HepG2 (cell line): ENCODE measurements around the gene SMIM14. TPM values are rescaled to one million over a fixed set of nuclear protein-coding genes. Genes with fewer than 3 reads are reported as not detected.

Experiments used
- ATAC-seq: fragments of 200-7000 bp; cut with Tn5 transposase; 3 replicates; pipeline ENCODE4 v1.9.1; 2020; ENCODE audit warnings: mild to moderate bottlenecking, moderate library complexity
- BruUV-seq: library from RNA; stranded (reverse); fragments of 400-500 nt; replicated peaks from 2 replicates; lab custom pipeline; 2021; lab: Mats Ljungman, UMichigan
- CTCF ChIA-PET: fragments of 300-600 bp; formaldehyde crosslinking; extraction: SDS; loops from one replicate; lab custom pipeline; 2021; ENCODE audit warnings: low total read pairs, inconsistent platforms, low intra/inter-chr PET ratio; lab: Yijun Ruan, JAX
- POLR2A ChIA-PET: fragments of 350-600 bp; sonication (Branson Sonifier 250); formaldehyde crosslinking; loops from one replicate; lab custom pipeline; 2020; ENCODE audit warnings: antibody characterized with exemption, inconsistent platforms; lab: Yijun Ruan, JAX
- DNase-seq: peaks from one replicate; pipeline ENCODE4 v3.0.0-alpha.2; 2015; ENCODE audit warnings: low spot score
- FAIRE-seq: peaks from 3 replicates; lab custom pipeline; 2011; peaks lifted over from hg19 to GRCh38; lab: Jason Lieb, UNC
- H2AFZ ChIP-seq: one replicate; pipeline ENCODE4 v1.6.1; 2011; ENCODE audit warnings: low read length, inconsistent platforms
- H3K27ac ChIP-seq: fragments of 300-600 bp; 3 replicates; pipeline ENCODE4 v1.8.0; 2011; ENCODE audit warnings: mixed run types, mild to moderate bottlenecking, mixed read lengths, low read length, inconsistent platforms; ENCODE audit not compliant: insufficient read depth; ENCODE audit errors: extremely low read length
- H3K27me3 ChIP-seq, 2 experiments: fragments of 200-600 bp in 1 of 2; 2 replicates in 1 of 2; 3 replicates in 1 of 2; pipeline versions ENCODE4 v1.6.0 to v1.8.0; 2011; ENCODE audit warnings: low read length in 2 of 2, mild to moderate bottlenecking in 2 of 2, moderate library complexity in 2 of 2, inconsistent platforms in 1 of 2; ENCODE audit not compliant: insufficient read depth in 2 of 2, control insufficient read depth in 1 of 2
- H3K36me3 ChIP-seq, 2 experiments: fragments of 200-600 bp in 1 of 2; replicated peaks in 1 of 2; 2 replicates in 1 of 2; 3 replicates in 1 of 2; pipeline versions ENCODE4 v1.5.1 to v1.8.0; 2011; ENCODE audit warnings: low read length in 2 of 2, inconsistent platforms in 1 of 2; ENCODE audit not compliant: insufficient read depth in 2 of 2, control insufficient read depth in 1 of 2
- H3K4me1 ChIP-seq: 2 replicates; pipeline ENCODE4 v1.5.1; 2012; ENCODE audit warnings: low read length, inconsistent platforms; ENCODE audit not compliant: insufficient read depth
- H3K4me2 ChIP-seq: 2 replicates; pipeline ENCODE4 v1.6.0; 2011; ENCODE audit warnings: low read depth, low read length, inconsistent platforms
- H3K4me3 ChIP-seq, 3 experiments: fragments of 200-600 bp in 1 of 3; sonication (generic), shearing (Covaris generic) in 1 of 3; replicated peaks in 1 of 3; 2 replicates each; pipeline ENCODE4 v1.5.1; 2011 to 2016; ENCODE audit warnings: low read length in 3 of 3, inconsistent platforms in 2 of 3, low read depth in 2 of 3, mild to moderate bottlenecking in 2 of 3, control low read depth in 1 of 3, mixed read lengths in 1 of 3; ENCODE audit not compliant: insufficient read depth in 1 of 3
- H3K79me2 ChIP-seq: one replicate; pipeline ENCODE4 v1.6.1; 2011; ENCODE audit warnings: low read length, inconsistent platforms; ENCODE audit not compliant: insufficient read depth
- H3K9ac ChIP-seq: 2 replicates; pipeline ENCODE4 v1.6.0; 2011; ENCODE audit warnings: mild to moderate bottlenecking, low read depth, low read length, inconsistent platforms; ENCODE audit not compliant: insufficient read depth
- H3K9me3 ChIP-seq: 2 replicates; pipeline ENCODE4 v1.5.1; 2012; ENCODE audit warnings: mild to moderate bottlenecking, low read length
- H4K20me1 ChIP-seq: 2 replicates; pipeline ENCODE4 v1.6.0; 2011; ENCODE audit warnings: inconsistent platforms, mild to moderate bottlenecking, low read length, moderate library complexity; ENCODE audit not compliant: insufficient read depth
- GABPA ChIP-seq, 2 experiments: IDR thresholded peaks; 2 replicates each; pipeline ENCODE4 v1.6.1; 2011 to 2016; ENCODE audit warnings: low read depth in 2 of 2, low read length in 1 of 2, missing biosample characterization in 1 of 2, missing genetic modification characterization in 1 of 2
- GATAD2A ChIP-seq: IDR thresholded peaks from 2 replicates; pipeline ENCODE4 v1.6.1; 2016
- LCORL ChIP-seq, 2 experiments: fragments of 450-650 bp in 1 of 2; sonication (generic) in 1 of 2; formaldehyde crosslinking in 1 of 2; IDR thresholded peaks; 2 replicates each; pipeline versions ENCODE4 v1.5.0 to v1.6.1; 2017 to 2020; ENCODE audit warnings: antibody characterized with exemption in 1 of 2, missing genetic modification reagents in 1 of 2
- NFYC ChIP-seq: IDR thresholded peaks from 2 replicates; pipeline ENCODE4 v1.6.1; 2016; ENCODE audit warnings: missing genetic modification reagents, missing compliant biosample characterization
- NR2F6 ChIP-seq, 2 experiments: IDR thresholded peaks; 2 replicates each; pipeline ENCODE4 v1.6.1; 2016; ENCODE audit warnings: antibody characterized with exemption in 1 of 2, mild to moderate bottlenecking in 1 of 2
- RNF2 ChIP-seq: fragments of 450-650 bp; conservative IDR thresholded peaks from 2 replicates; pipeline ENCODE4 v1.6.1; 2016; ENCODE audit warnings: low read depth
- SP5 ChIP-seq: IDR thresholded peaks from 2 replicates; pipeline ENCODE4 v1.6.1; 2016; ENCODE audit warnings: low read depth, borderline replicate concordance
- THAP11 ChIP-seq: IDR thresholded peaks from 2 replicates; pipeline ENCODE4 v1.6.1; 2016; ENCODE audit warnings: missing biosample characterization, missing genetic modification reagents
- ZNF431 ChIP-seq: sonication (generic); formaldehyde crosslinking; IDR thresholded peaks from 2 replicates; pipeline ENCODE4 v1.9.0; 2022; ENCODE audit warnings: missing genetic modification reagents, low read depth, mild to moderate bottlenecking, borderline replicate concordance
- ZNF460 ChIP-seq: sonication (generic); formaldehyde crosslinking; IDR thresholded peaks from 2 replicates; pipeline ENCODE4 v1.5.1; 2020; ENCODE audit warnings: missing genetic modification reagents, mild to moderate bottlenecking, borderline replicate concordance
- ZNF619 ChIP-seq: sonication (generic); formaldehyde crosslinking; IDR thresholded peaks from 2 replicates; pipeline ENCODE4 v1.4.0; 2020; ENCODE audit warnings: mild to moderate bottlenecking, missing genetic modification reagents
- ZNF660 ChIP-seq: sonication (generic); formaldehyde crosslinking; IDR thresholded peaks from 2 replicates; pipeline ENCODE4 v1.5.1; 2020; ENCODE audit warnings: mild to moderate bottlenecking, low read depth, missing genetic modification reagents, borderline replicate concordance
- WGBS: methylation state at CpG from one replicate; pipeline ENCODE4 v1.1.6; 2017; ENCODE audit warnings: low lambda C conversion rate; 5-methylcytosine and 5-hydroxymethylcytosine counted together
- in situ Hi-C: cut with HindIII; loops from 2 replicates; pipeline ENCODE4 v1.10.0; 2017; ENCODE audit warnings: low pct_unique_long_range_greater_than_20kb; ENCODE audit not compliant: extremely low pct_ligation_motif_present
- intact Hi-C: fragments of 100-400 bp; cut with micrococcal nuclease; formaldehyde crosslinking; loops from one replicate; pipeline ENCODE4 v1.10.0; 2022; ENCODE audit not compliant: unreplicated experiment
- polyA plus RNA-seq, 8 experiments: library from polyadenylated mRNA; depleted of rRNA in 3 of 8; stranded (reverse) in 7 of 8; unstranded in 1 of 8; fragments of >200 nt; fragmentation: Illumina TruSeq in 4 of 8; extraction: Trizol in 4 of 8; gene quantifications; 2 replicates each; pipeline versions ENCODE4 v1.2.1 to v1.2.3, GENCODE V29; 2011 to 2016; ENCODE audit warnings: low read depth in 4 of 8, missing spikeins in 1 of 8, mixed read lengths in 1 of 8; ENCODE audit not compliant: insufficient read depth in 1 of 8
- total RNA-seq, 5 experiments: library from RNA; depleted of rRNA; stranded (reverse); fragments of >200 nt; fragmentation: Illumina TruSeq; extraction: Trizol; gene quantifications; 2 replicates each; pipeline ENCODE4 v1.2.3, GENCODE V29; 2016; ENCODE audit warnings: low read depth in 1 of 5
- TF ChIP-seq, protein P1 (sequence below): IDR thresholded peaks from 2 replicates; pipeline ENCODE4 v1.6.1; 2016; ENCODE audit warnings: low read depth, control low read depth

The SMIM14 gene
- total and polyA plus RNA-seq, 2 of the 13 experiments (the other 11 are each of a cell fraction or from before 2014, with no cell fraction given), result 16.3 to 28.1 TPM

DNA sequence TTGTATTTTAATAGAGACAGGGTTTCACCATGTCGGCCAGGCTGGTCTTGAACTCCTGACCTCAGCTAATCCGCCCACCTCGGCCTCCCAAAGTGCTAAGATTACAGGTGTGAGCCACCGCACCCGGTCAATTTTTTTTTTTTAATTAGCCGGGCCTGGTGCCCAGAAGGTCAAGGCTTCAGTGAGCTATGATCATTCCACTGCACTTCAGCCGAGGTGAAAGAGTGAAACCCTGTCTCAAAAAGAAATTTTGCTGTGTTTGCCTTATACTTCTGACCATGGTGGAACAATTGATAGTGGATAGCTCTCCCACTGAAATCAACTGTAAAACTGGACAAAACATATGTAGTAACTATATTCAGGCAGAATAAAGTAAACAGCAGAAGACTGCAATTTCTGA lies 24.0 kb upstream of the SMIM14 start:
- in situ Hi-C loops, result no loop called here
- Histone ChIP-seq H3K9me3 (no peaks in the 10 kb centered on the region), H3K9ac (no peak overlapping the region)
- POLR2A ChIA-PET, result interaction anchor here (1.5 to 4.0 kb wide), 2 partner anchors 24 to 135 kb away, joined by 4 to 14 read pairs; partner anchors contain the start of genes SMIM14 and UGDH
- TF ChIP-seq GABPA (IDR thresholded peaks at IDR 0.05; ENCODE audit: low read depth, low read length) (no peak), GABPA (CRISPR knock-in tag; IDR thresholded peaks at IDR 0.05; ENCODE audit: low read depth) (no peak), SP5 (CRISPR knock-in tag) (no peak), NR2F6 (IDR thresholded peaks at IDR 0.05) (no peak), NR2F6 (CRISPR knock-in tag; IDR thresholded peaks at IDR 0.05) (0 out of 2 replicates have a peak, but pooled peaks have one; percentile 10), ZNF460 (CRISPR knock-in tag) (peak; percentile 50; the same call in 1 of the 2 replicates), LCORL (IDR thresholded peaks at IDR 0.05) (no peak), LCORL (CRISPR knock-in tag; IDR thresholded peaks at IDR 0.05) (no peak), ZNF619 (CRISPR knock-in tag) (no peak), GATAD2A (no peak), NFYC (CRISPR knock-in tag) (no peak), ZNF660 (no peak), THAP11 (CRISPR knock-in tag) (no peak), RNF2 (no peak), ZNF431 (no peak)
- TF ChIP-seq, protein P1, sequence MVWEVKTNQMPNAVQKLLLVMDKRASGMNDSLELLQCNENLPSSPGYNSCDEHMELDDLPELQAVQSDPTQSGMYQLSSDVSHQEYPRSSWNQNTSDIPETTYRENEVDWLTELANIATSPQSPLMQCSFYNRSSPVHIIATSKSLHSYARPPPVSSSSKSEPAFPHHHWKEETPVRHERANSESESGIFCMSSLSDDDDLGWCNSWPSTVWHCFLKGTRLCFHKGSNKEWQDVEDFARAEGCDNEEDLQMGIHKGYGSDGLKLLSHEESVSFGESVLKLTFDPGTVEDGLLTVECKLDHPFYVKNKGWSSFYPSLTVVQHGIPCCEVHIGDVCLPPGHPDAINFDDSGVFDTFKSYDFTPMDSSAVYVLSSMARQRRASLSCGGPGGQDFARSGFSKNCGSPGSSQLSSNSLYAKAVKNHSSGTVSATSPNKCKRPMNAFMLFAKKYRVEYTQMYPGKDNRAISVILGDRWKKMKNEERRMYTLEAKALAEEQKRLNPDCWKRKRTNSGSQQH (CRISPR knock-in tag), result no peak
- TF ChIP-seq, all 625 proteins: peak for 2
- no peaks in the 10 kb centered on the region for H3K36me3 ChIP-seq
- no peaks in the 10 kb centered on the region for H3K27me3 ChIP-seq
- CTCF ChIA-PET, result no interaction called here
- peak overlapping the region; percentile 3 for H3K27ac ChIP-seq
- no TSS peak for BruUV-seq
- ATAC-seq (no peak), DNase-seq (no peak), FAIRE-seq (no peak)
- WGBS, result 37% methylated on average over 7 of the region's 7 CpGs
- peaks cover 26% of the 10 kb centered on the region for H3K4me1 ChIP-seq
- no peaks in the 10 kb centered on the region for H4K20me1 ChIP-seq
- intact Hi-C loops, result no loop called here
- no peaks in the 10 kb centered on the region for H3K79me2 ChIP-seq
- no peak overlapping the region for H3K4me3 ChIP-seq
- no peak overlapping the region for H3K4me2 ChIP-seq
- no peak overlapping the region for H2AFZ ChIP-seq
